HG02943 (cell line): ENCODE data around the gene FBXW4.

Source experiments
- ATAC-seq: cut with Tn5 transposase; IDR thresholded peaks from one replicate; pipeline ENCODE4 v1.9.1; 2021; ENCODE audit warnings: mild to moderate bottlenecking, low read depth, moderate library complexity; ENCODE audit not compliant: unreplicated experiment

Gene FBXW4

GRCh38 chr10:101570428-101571270 is 124.3 kb downstream of the FBXW4 start:
- ATAC-seq: no peak

DNA sequence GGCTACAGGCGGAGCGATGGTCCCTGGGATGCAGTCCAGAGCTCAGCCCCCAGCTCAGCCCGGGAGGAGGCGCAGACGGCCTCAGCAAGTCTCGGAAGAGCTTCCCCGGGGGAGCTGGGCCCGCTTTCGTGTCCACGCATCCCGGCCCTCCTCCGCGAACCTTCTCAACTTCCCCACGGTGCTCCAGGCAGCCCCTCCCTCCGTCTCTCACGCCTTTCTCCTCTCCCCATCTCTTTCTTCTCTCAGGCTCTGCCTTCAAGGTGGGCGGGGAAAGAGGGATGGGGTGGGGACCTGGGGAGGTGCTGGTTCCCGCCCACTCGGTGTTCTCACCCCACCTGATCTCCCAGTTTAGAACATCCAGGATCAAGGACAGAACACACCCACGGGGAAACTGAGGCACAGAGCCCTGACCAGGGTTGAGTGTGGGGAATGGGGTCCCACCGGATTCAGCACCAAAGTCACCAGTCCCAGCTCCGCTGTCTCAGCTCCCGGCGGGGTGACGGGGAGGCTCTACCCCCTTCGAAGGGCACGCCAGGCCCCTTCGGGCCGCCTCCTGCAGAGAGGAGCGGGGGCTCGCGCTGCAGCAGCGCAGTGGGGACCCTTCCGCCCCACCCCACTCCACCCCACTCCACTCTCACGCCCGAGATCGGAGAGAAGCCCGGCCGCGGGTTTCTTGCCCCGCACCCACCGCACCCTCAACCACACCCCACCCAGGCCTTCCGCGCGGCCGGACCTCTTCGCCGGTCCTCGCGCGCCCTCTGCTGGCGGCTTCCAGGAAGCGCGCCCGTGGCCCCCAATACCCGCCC is 125.1 kb downstream of the FBXW4 start:
- peak; percentile 65 for ATAC-seq

- no peak for ATAC-seq
Observed at GRCh38 chr10:101569323-101569621, 125.7 kb downstream of the FBXW4 start.

DNA sequence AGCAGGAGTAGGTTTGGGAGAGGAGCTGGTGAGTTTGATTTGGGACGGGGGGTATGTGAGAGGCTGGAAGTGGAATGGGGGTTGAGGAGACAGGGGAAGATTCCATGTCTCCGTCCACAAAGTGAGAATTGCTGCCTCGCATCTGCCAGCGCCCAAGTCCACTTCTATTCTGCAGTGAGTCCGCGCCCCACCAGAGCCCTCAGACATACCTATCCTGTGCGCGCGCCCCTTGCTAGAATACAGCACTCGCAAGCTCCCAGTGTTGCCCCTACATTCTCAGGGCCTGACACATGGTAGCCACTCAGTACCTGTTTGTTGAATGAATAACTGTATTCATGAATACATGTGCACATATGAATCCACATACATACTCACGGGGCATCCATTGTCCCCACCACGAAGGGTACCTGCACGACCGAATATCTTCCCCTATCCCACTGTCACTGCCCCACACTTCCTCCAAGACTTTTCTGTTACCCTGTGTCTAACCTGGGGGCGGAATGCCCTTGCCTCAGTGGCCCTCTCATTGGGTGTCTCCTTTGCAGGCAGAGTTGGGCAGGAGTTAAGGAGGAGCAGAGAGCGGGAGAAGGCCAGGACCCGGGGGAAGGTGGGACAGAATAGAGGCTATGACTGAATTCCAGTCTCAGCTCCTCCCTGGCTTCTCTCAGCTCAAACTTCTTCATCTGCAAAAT is 126.8 kb downstream of the FBXW4 start:
- no peak for ATAC-seq

DNA sequence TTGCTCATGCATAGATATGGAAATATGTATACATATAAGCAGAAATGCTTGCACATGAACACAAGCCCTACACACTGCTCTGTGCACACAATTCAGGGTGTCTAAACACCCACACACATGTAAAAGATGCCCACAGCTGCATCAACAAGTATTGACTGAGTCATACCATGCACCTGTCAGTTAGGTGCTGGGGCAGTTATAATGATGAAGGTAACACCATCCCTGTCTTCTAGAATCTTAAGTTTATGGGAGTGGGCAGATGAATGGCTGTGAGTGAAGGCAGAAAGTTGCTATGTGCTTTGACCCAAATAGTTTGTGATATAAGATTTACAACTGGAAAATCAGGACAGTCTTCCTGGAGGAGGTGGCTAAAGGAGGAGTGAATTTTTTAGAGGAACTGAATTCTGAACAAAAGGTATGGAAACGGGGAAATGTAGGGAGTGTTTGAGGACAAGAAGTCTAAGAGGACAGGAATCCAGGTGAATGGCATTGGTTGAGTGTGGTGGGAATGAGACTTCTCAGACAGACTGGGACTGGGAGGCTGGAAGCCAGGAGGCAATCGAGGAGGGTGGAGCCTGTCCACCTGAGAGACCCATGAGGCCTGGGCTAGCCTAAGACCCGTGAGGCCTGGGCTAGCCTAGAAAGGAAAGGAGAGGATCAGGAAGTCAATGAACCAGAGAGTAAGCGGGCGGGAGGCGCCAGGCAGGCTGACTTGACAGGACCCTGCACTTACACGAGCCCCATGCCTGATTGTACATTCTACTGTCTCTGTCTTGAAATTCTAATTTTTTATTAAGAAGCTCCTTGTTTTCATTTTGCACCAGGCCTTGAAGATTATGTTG is 127.6 kb downstream of the FBXW4 start:
- no peak for ATAC-seq

DNA sequence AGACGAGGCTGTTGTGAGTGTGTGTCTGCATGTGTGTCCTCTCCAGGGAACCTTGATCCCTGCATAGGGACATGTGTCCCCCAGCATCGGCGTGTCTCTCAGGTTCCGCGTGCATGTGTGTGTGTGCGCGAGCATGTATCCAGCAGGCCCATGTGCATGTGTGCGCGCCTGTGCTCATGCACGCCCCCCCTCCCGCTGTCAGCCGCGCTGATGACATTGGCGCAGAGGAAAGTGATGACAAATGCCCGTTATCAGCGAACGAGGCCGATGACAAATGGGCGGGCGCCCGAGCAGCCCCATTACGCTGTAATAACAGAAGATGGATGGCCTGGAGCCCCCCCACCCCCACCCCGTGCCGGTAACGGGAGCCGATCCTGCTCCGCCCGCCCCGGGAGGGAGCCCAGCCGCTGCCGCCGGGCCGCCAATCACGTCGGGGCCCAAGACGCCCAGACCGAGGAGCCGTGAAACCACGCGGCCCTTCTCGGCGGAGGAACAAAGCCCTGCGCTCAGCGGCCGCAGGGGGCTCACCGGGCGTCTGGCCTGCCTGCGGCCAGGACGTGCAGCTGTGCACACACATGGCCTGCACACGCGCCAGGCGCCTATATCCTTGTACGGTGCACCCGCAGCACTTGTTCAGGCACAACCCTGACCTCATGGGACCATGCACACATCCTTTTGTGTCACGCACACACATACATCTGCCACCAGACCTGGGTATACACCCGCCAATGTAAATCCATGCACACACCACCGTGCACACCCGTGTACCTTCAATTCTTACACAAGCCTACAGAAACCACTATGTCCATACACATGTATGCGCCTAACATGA is 128.4 kb downstream of the FBXW4 start:
- no peak for ATAC-seq

- no peak for ATAC-seq
Observed at GRCh38 chr10:101565936-101566332, 129.0 kb downstream of the FBXW4 start.

GRCh38 chr10:101565370-101565900 is 129.5 kb downstream of the FBXW4 start:
- ATAC-seq: no peak

DNA sequence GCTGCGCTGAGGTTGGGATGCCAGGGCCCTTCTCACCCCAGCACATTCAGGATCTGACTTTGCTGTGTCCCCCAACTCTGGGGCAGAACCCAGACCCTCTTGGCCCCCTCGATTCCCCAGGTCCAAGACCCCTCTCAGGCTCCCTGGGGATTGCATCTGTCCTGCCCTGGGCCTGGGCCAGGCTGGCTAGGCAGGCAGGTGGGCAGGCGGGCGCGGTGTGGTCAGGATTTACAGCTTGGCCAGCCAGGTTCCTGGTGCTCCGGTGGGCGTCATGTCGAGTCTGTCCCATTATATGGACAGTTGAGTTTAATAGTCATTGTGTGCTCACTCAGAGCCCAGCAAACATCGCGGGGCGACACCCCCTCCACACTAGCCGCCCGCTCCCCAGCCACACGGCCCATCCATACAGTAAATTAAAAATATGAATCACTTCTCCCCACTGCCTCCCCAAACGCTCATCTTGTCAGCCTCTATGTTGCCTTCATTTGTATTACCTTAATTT is 130.4 kb downstream of the FBXW4 start:
- ATAC-seq: no peak

DNA sequence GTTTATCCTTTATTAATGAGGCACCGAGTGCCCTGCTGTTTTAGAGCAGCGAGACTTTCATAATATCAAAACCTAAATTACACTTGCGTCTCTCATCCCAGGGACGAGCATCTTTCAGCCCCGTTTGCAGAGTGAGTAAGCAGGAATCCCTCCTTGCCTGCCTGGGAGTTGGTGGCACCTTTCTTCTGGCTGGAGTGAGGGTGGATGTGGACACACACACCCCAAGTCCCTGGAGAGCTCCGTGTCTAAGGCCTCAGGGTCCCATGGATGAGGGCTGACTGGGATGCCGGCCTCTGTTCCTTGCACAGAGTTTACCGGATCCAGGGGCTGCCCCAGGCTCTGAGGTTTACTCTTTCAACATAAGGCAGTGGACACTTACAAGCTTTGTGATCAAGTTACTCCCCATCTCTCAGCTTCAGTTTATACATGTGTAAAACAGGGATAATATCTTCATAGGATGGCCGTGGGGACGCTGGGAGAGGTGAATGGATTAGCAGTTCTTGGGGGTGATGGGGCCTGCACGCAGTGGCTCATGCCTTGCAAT is 131.4 kb downstream of the FBXW4 start:
- ATAC-seq: no peak

DNA sequence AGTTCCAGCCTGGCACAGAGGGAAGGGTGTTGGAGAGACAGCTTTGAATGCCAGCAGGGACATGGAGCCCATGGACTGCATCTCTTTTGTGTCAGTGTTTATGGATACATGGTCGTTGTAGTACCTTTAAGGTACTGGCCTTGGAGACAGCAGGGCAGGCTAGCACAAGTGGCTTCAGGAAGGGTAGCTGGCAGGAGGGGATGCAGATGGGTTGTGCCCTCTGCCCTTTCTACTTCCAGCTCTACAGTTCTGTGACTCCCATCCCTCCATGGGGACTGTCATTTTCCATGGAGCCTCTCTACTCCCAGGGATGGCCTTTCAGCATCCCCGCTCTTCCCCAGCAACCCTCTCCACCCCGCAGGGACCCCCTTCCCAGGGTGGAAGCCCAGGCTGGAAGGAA is 132.0 kb downstream of the FBXW4 start:
- no peak for ATAC-seq

- no peak for ATAC-seq
Observed at GRCh38 chr10:101562231-101562630, 132.7 kb downstream of the FBXW4 start.

DNA sequence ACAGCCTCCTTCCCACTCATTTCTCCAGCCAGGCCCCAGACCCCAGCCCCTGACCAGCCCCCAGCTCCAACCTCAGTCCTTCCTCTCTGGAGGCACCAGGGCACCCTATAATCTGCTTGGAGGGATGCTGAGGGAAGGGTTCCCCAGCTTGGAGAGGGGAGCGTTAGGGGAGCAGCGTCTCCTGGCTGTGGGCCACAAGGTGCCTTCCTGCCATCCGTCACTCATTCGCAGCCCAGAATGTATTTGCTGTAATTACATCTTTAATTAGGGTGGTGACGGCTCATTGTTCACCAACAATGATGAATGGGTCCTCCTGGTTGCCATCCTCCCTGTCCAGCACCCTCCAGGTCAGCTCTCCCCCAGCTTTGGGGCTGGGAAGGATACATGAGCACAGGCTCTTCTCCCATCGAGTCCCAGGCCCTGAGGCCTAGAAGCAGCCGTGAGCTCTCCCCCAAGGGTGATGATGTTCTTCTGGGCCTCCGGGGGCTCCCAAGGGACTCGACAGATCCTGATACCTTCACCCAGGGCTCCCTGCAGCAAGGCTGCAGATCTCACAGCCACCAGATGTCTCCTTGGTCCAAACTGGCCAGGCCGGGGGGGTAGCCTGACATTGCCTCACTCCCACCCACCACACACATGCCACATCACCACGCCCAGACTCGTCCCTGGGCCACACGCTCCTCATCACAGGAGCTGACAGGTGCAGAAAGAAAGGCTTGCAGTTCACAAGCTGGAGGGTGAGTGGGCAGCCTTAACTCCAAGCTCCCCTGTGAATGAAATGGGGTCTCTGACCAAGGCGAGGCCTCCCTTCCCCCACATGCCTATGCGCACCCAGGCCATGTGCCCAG is 133.7 kb downstream of the FBXW4 start:
- no peak for ATAC-seq
